ENCODE results near the gene ASTN2. TPM values are rescaled to one million over a fixed set of nuclear protein-coding genes. Genes with fewer than 3 reads are reported as not detected.

ASTN2 gene
- total RNA-seq, 4 donors from 2014 or later, result 0.97 to 4.7 (median 3.0) TPM

GRCh38 chr9:116541402-116541801 is 873.5 kb downstream of the ASTN2 start:
- H3K4me3 ChIP-seq (ENCODE audit: low read depth, poor library complexity, severe bottlenecking), result no peak overlapping the region
- no peak for DNase-seq (ENCODE audit: low spot score in 2 of 2)
- intact Hi-C loops (cut with DNase I; ENCODE audit: low total_unique reads), result no loop called here
- TF ChIP-seq CTCF (IDR thresholded peaks at IDR 0.05) (no peak), POLR2A (IDR thresholded peaks at IDR 0.05) (no peak)

- no peak overlapping the region for H3K4me3 ChIP-seq (ENCODE audit: low read depth, poor library complexity, severe bottlenecking)
- TF ChIP-seq CTCF (IDR thresholded peaks at IDR 0.05) (no peak), POLR2A (IDR thresholded peaks at IDR 0.05) (no peak)
- WGBS, 2 donors, result 83 to 90% methylated on average over 6 of the region's 6 CpGs
- DNase-seq (ENCODE audit: low spot score in 2 of 2), result no peak
- intact Hi-C loops (cut with DNase I; ENCODE audit: low total_unique reads), result no loop called here
These were observed 875.3 kb downstream of the ASTN2 start for GRCh38 chr9:116539549-116539948.

DNA sequence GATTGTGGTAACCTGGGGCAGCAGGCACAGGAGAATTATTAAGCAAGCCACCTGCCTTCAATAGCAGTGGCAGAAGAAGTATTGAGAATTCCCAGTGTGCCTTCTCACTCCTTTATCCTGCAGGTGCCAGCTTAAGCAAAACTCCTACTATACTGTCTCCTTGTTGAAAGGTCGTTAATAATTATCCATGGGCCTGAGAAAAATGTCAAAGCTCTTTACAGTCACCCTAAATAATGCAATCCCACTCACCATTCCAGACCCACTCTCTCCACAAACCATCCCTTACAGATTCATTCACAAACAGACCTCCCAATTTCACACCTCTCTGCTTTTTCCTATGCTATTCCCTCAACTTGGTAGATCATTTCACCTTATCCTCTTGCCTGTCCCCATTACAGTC is 889.2 kb downstream of the ASTN2 start:
- 64 to 88% methylated on average over 1 of the region's 1 CpG for WGBS, 2 donors

DNA sequence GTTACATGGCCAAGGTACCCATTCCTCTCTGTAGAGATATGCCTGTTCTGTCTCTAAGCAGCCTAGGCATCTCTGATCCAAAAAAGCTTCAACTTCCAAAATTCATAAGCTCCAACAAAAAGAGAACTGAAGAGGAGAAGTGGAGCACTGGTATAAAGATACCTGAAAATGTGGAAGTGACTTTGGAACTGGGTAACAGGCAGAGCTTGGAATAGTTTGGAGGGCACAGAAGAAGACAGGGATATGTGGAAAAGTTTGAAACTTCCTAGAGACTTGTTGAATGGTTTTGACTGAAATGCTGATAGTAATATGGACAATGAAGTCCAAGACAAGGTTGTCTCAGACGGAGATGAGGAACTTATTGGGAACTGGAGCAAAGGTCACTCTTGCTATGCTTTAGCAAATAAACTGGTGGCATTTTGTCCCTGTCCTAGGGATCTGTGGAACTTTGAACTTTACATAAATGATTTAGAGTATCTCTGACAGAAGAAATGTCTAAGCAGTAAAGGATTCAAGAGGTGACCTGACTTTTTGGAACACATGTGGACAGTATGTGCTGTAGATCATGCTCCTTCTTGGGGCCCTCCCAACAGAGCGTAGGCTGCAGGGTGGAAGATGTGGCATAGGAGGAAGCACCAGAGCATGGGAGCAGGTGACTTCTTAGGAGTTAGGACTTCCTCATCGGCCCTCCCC is 889.9 kb downstream of the ASTN2 start:
- 89 to 90% methylated on average over 3 of the region's 3 CpGs for WGBS, 2 donors
- TF ChIP-seq CTCF (IDR thresholded peaks at IDR 0.05) (no peak), POLR2A (IDR thresholded peaks at IDR 0.05) (no peak)
- no peak for DNase-seq (ENCODE audit: low spot score in 2 of 2)
- intact Hi-C loops (cut with DNase I; ENCODE audit: low total_unique reads), result no loop called here
- H3K4me3 ChIP-seq (ENCODE audit: low read depth, poor library complexity, severe bottlenecking), result no peak overlapping the region

More for the DNA sequence above, 889.2 kb downstream of the ASTN2 start:
- H3K4me3 ChIP-seq (ENCODE audit: low read depth, poor library complexity, severe bottlenecking), result no peak overlapping the region
- DNase-seq (ENCODE audit: low spot score in 2 of 2), result no peak
- TF ChIP-seq CTCF (IDR thresholded peaks at IDR 0.05) (no peak), POLR2A (IDR thresholded peaks at IDR 0.05) (no peak)
- intact Hi-C loops (cut with DNase I; ENCODE audit: low total_unique reads), result no loop called here

GRCh38 chr9:116520218-116520617 is 894.6 kb downstream of the ASTN2 start:
- DNase-seq (ENCODE audit: low spot score in 2 of 2), result no peak
- 72 to 80% methylated on average over 2 of the region's 2 CpGs for WGBS, 2 donors

More at GRCh38 chr9:116520218-116520617, 894.6 kb downstream of the ASTN2 start:
- TF ChIP-seq CTCF (IDR thresholded peaks at IDR 0.05) (no peak), POLR2A (IDR thresholded peaks at IDR 0.05) (no peak)
- H3K4me3 ChIP-seq (ENCODE audit: low read depth, poor library complexity, severe bottlenecking), result no peak overlapping the region
- intact Hi-C loops (cut with DNase I; ENCODE audit: low total_unique reads), result no loop called here

Data from lower leg skin (tissue), 4 donors.